ENCODE measurements around the gene SARDH. TPM values are rescaled to one million over a fixed set of nuclear protein-coding genes. Genes with fewer than 3 reads are reported as not detected.

Gene SARDH
- total and polyA plus RNA-seq, 9 of the 15 experiments (the other 6 are each of a cell fraction or from before 2014, with no cell fraction given): 0.14 TPM; not detected in 8

- TF ChIP-seq ETV6 (IDR thresholded peaks at IDR 0.05; ENCODE audit: borderline replicate concordance in 1 of 2, low read depth in 2 of 2, low read length in 1 of 2) (no peak), ETV6 (CRISPR knock-in tag; IDR thresholded peaks at IDR 0.05; ENCODE audit: borderline replicate concordance) (no peak), FOXK2 (conservative IDR thresholded peaks at IDR 0.05 in 1 of 2, IDR thresholded peaks at IDR 0.05 in 1 of 2; ENCODE audit: low read depth in 2 of 2) (no peak), ZFP36 (IDR thresholded peaks at IDR 0.05; ENCODE audit: low read depth, low read length, partially characterized antibody) (no peak), MECOM (CRISPR knock-in tag; IDR thresholded peaks at IDR 0.05) (no peak), PRMT5 (CRISPR knock-in tag; IDR thresholded peaks at IDR 0.05) (no peak), FOXM1 (IDR thresholded peaks at IDR 0.05; ENCODE audit: low read depth) (no peak), FOXM1 (CRISPR knock-in tag; IDR thresholded peaks at IDR 0.05; ENCODE audit: low read depth) (no peak), OTX1 (CRISPR knock-in tag; IDR thresholded peaks at IDR 0.05) (no peak), CHAMP1 (IDR thresholded peaks at IDR 0.05) (no peak), SRSF1 (IDR thresholded peaks at IDR 0.05; ENCODE audit: low read depth, low read length) (no peak), TEAD4 (IDR thresholded peaks at IDR 0.05; ENCODE audit: low read length) (no peak), TEAD4 (CRISPR knock-in tag; IDR thresholded peaks at IDR 0.05; ENCODE audit: borderline replicate concordance) (no peak)
- ChIA-PET CTCF (ENCODE audit: low intra/inter-chr PET ratio) (no interaction called here), POLR2A (interaction anchor here (1.1 kb wide), 1 partner anchor 16 kb away, joined by 3 read pairs; no protein-coding TSS in a partner anchor)
- Histone ChIP-seq H3K9ac (ENCODE audit: insufficient read depth in 1 of 2, low read depth in 2 of 2, low read length in 2 of 2) (no peak overlapping the region), H3K4me3 (no peak overlapping the region), H3K79me2 (ENCODE audit: control insufficient read depth, insufficient read depth, low read length) (no peaks in the 10 kb centered on the region), H4K20me1 (replicated peaks; ENCODE audit: control insufficient read depth, insufficient read depth, low read length) (peaks cover 4% of the 10 kb centered on the region; the same call in 1 of the 2 replicates), H3K9me3 (replicated peaks; ENCODE audit: control insufficient read depth, insufficient read depth, low read depth, low read length) (no peaks in the 10 kb centered on the region), H3K36me3 (ENCODE audit: control insufficient read depth, insufficient read depth, low read length) (no peaks in the 10 kb centered on the region), H3K27ac (ENCODE audit: extremely low read depth, low read depth, low read length) (no peak overlapping the region), H3K4me2 (ENCODE audit: insufficient read depth, low read length) (no peak overlapping the region), H3K27me3 (ENCODE audit: control insufficient read depth in 2 of 2, insufficient read depth in 2 of 2, low read length in 2 of 2) (peaks cover 13 to 54% of the 10 kb centered on the region in 2 experiments; a peak in 4 of 5 replicates), H3K9me1 (ENCODE audit: control insufficient read depth, insufficient read depth, low read length) (no peaks in the 10 kb centered on the region), H3K4me1 (replicated peaks in 1 of 2; ENCODE audit: control insufficient read depth in 2 of 2, insufficient read depth in 2 of 2, low read length in 2 of 2) (peaks cover 0 to 16% of the 10 kb centered on the region in 2 experiments; a peak in 2 of 5 replicates), H2AFZ (ENCODE audit: low read depth, low read length) (no peak overlapping the region)
- DNase-seq (ENCODE audit: extremely low read depth in 1 of 4, low spot score in 3 of 4) (no peak), FAIRE-seq (no peak), ATAC-seq (no peak)
- intact Hi-C loops (cut with micrococcal nuclease): no loop called here
- in situ Hi-C loops (cut with MboI): no loop called here
- WGBS (ENCODE audit: insufficient coverage, low coverage, missing lambda C conversion rate): 2% methylated on average over 14 of the region's 15 CpGs
- BruUV-seq (replicated peaks): no TSS peak
Measured at GRCh38 chr9:133707763-133708245, 30.3 kb downstream of the SARDH start.
